Spleen (tissue), 11 donors: ENCODE data around the gene HEG1. TPM values are rescaled to one million over a fixed set of nuclear protein-coding genes. Genes with fewer than 3 reads are reported as not detected.

Source experiments
- DNase-seq: peaks from one replicate; pipeline ENCODE4 v3.0.0-alpha.2; 2020
- H3K27ac ChIP-seq, 8 donors: fragments of 200-600 bp; sonication (generic) in 7 of 8; 1 replicate in 4 of 8; 2 replicates in 4 of 8; pipeline versions ENCODE4 v1.5.0 to v1.8.0; 2016 to 2021; ENCODE audit warnings: inconsistent platforms in 4 of 8, mild to moderate bottlenecking in 4 of 8, moderate library complexity in 1 of 8
- H3K27me3 ChIP-seq, 7 donors: fragments of 200-600 bp; sonication (generic) in 6 of 7; replicated peaks in 1 of 7; 1 replicate in 4 of 7; 2 replicates in 3 of 7; pipeline versions ENCODE4 v1.5.0 to v1.8.0; 2016 to 2021; ENCODE audit warnings: inconsistent platforms in 3 of 7, mild to moderate bottlenecking in 1 of 7
- H3K36me3 ChIP-seq, 6 donors: fragments of 200-600 bp; sonication (generic) in 5 of 6; 1 replicate in 4 of 6; 2 replicates in 2 of 6; pipeline versions ENCODE4 v1.5.0 to v1.8.0; 2016 to 2021; ENCODE audit warnings: inconsistent platforms in 2 of 6
- H3K4me1 ChIP-seq, 6 donors: fragments of 200-600 bp; sonication (generic) in 5 of 6; 1 replicate in 3 of 6; 2 replicates in 3 of 6; pipeline versions ENCODE4 v1.5.0 to v1.8.0; 2016 to 2021; ENCODE audit warnings: inconsistent platforms in 3 of 6
- H3K4me3 ChIP-seq, 8 donors: fragments of 200-600 bp; sonication (generic) in 7 of 8; 1 replicate in 4 of 8; 2 replicates in 4 of 8; pipeline versions ENCODE4 v1.5.0 to v1.8.0; 2016 to 2021; ENCODE audit warnings: inconsistent platforms in 4 of 8, mild to moderate bottlenecking in 4 of 8, moderate library complexity in 2 of 8
- H3K9me3 ChIP-seq, 8 donors: fragments of 200-600 bp; sonication (generic) in 7 of 8; 1 replicate in 4 of 8; 2 replicates in 4 of 8; pipeline versions ENCODE4 v1.5.0 to v1.8.0; 2016 to 2021; ENCODE audit warnings: inconsistent platforms in 4 of 8
- POLR2A ChIP-seq, 3 donors: fragments of 450-650 bp; IDR thresholded peaks; one replicate each; pipeline ENCODE4 v1.5.1; 2017; ENCODE audit warnings: antibody characterized with exemption in 3 of 3, mild to moderate bottlenecking in 1 of 3
- POLR2AphosphoS5 ChIP-seq, 3 donors: sonication (generic); formaldehyde crosslinking; IDR thresholded peaks; one replicate each; pipeline ENCODE4 v1.5.1; 2017; ENCODE audit warnings: antibody characterized with exemption in 3 of 3
- WGBS, 5 donors: extraction: QIAGEN DNeasy Blood & Tissue Kit in 3 of 5; methylation state at CpG; one replicate each; pipeline versions ENCODE4 v1.1.5 to v1.1.7; 2013 to 2018; 5-methylcytosine and 5-hydroxymethylcytosine counted together
- intact Hi-C: fragments of 100-400 bp; cut with DNase I; formaldehyde crosslinking; loops from one replicate; pipeline ENCODE4 v1.15.0; 2023; ENCODE audit warnings: low total_unique reads
- polyA plus RNA-seq, 3 donors: library from polyadenylated mRNA; stranded (reverse); fragments of 200-250 nt; gene quantifications; one replicate each; pipeline ENCODE4 v1.2.1, GENCODE V29; 2013
- small RNA-seq, 4 donors: library from RNA; depleted of rRNA; stranded (forward); fragments of <200 nt; gene quantifications; one replicate each; pipeline ENCODE3, GENCODE V24; 2016
- total RNA-seq, 7 donors: library from RNA; depleted of rRNA in 3 of 7; stranded (reverse); fragments of >200 nt in 3 of 7; fragmentation: NEBNext Ultra II Directional in 4 of 7; extraction: Animal tissue kit (Norgen Biotek cat#: 25700) in 4 of 7; gene quantifications; one replicate each; pipeline versions ENCODE4 v1.1.0 to v1.2.1, GENCODE V29; 2016 to 2021
- TF ChIP-seq, protein P1 (sequence below), 11 experiments: fragments of 200-600 bp in 7 of 11; fragments of 450-650 bp in 4 of 11; sonication (generic) in 4 of 11; IDR thresholded peaks in 8 of 11; conservative IDR thresholded peaks in 3 of 11; 1 replicate in 7 of 11; 2 replicates in 4 of 11; pipeline versions ENCODE4 v1.4.0 to v1.8.0; 2016 to 2021; ENCODE audit warnings: antibody characterized with exemption in 11 of 11, inconsistent platforms in 4 of 11, mild to moderate bottlenecking in 1 of 11
- donor health status: healthy with polysubstance abuse.
- donor health status: DM: no; HTN: no; CAD: no; lungs with moderate emphysema.
- donor health status: DM: no; HTN: no; CAD: no.
- donor health status: Bipolar disorder and iron deficiency.
- donor health status: healthy.
- donor health status: DM: no; HTN: no; CAD: no.
- donor health status: DM: yes; HTN: yes; CAD: no.

Gene HEG1
- total and polyA plus RNA-seq, 10 donors, result 3.1 to 87.9 (median 64.7) TPM

DNA sequence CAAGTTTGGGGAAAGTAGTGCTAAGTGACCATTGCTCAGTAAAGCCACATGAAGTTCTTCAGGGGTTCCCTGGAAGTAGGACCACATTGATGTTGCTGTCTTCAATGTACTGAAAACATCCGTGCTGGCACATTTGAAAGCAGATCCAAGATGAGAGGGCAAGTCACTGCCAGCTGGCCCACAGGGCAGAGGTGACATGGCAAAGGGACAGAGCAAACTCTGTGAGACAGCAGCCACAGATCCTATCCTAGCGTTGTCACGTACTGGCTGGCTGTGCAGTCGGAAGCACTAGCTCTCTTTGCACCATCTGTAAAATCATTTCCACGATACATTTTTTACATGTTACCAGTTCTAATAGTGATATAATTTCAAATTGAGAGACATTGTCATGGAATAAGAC is 135.1 kb downstream of the HEG1 start:
- Histone ChIP-seq H3K9me3 (no peaks in the 10 kb centered on the region), H3K27me3 (no peaks in the 10 kb centered on the region), H3K4me1 (no peaks in the 10 kb centered on the region), H3K36me3 (no peaks in the 10 kb centered on the region), H3K27ac (no peak overlapping the region), H3K4me3 (no peak overlapping the region)
- 84 to 96% (median 91%) methylated on average over 5 of the region's 5 CpGs for whole genome bisulfite sequencing, 5 donors
- intact Hi-C loops, result loop anchor here (10.0 kb wide), 1 partner anchor 664 kb away; no protein-coding TSS in a partner anchor
- TF ChIP-seq, protein P1, sequence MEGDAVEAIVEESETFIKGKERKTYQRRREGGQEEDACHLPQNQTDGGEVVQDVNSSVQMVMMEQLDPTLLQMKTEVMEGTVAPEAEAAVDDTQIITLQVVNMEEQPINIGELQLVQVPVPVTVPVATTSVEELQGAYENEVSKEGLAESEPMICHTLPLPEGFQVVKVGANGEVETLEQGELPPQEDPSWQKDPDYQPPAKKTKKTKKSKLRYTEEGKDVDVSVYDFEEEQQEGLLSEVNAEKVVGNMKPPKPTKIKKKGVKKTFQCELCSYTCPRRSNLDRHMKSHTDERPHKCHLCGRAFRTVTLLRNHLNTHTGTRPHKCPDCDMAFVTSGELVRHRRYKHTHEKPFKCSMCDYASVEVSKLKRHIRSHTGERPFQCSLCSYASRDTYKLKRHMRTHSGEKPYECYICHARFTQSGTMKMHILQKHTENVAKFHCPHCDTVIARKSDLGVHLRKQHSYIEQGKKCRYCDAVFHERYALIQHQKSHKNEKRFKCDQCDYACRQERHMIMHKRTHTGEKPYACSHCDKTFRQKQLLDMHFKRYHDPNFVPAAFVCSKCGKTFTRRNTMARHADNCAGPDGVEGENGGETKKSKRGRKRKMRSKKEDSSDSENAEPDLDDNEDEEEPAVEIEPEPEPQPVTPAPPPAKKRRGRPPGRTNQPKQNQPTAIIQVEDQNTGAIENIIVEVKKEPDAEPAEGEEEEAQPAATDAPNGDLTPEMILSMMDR (IDR thresholded peaks at IDR 0.05 in 8 of 11, conservative IDR thresholded peaks at IDR 0.05 in 3 of 11), result no peak
- TF ChIP-seq POLR2A (IDR thresholded peaks at IDR 0.05) (no peak), POLR2AphosphoS5 (IDR thresholded peaks at IDR 0.05) (no peak)
- no peak for DNase-seq

DNA sequence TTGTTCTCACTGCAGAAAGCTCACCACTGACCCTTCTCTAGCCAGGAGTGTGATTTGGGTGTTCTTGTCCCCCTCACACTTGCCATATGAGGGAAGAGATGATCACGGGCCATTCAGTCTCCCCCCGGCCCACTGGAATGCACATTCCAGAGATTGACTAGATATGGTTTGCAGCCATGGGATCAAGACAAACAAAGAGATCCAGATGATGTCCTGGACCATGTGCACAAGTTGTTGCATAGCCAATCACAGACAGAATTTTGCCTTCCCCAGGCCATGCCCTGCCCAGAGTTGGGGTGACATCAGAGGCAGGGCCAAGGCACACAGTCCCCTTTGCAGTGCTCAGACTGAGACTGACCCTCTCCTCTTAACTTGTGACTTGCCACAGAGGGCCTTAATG is 136.0 kb downstream of the HEG1 start:
- H3K27me3 ChIP-seq, result no peaks in the 10 kb centered on the region
- 65 to 91% (median 86%) methylated on average over 2 of the region's 2 CpGs for WGBS, 5 donors
- no peaks in the 10 kb centered on the region for H3K9me3 ChIP-seq
- intact Hi-C loops, result loop anchor here (10.0 kb wide), 1 partner anchor 665 kb away; no protein-coding TSS in a partner anchor
- no peak overlapping the region for H3K4me3 ChIP-seq
- no peak for DNase-seq
- no peaks in the 10 kb centered on the region for H3K4me1 ChIP-seq
- no peak for TF ChIP-seq POLR2AphosphoS5 (IDR thresholded peaks at IDR 0.05)
- no peak for TF ChIP-seq POLR2A (IDR thresholded peaks at IDR 0.05)
- H3K27ac ChIP-seq, result no peak overlapping the region
- H3K36me3 ChIP-seq, result no peaks in the 10 kb centered on the region

DNA sequence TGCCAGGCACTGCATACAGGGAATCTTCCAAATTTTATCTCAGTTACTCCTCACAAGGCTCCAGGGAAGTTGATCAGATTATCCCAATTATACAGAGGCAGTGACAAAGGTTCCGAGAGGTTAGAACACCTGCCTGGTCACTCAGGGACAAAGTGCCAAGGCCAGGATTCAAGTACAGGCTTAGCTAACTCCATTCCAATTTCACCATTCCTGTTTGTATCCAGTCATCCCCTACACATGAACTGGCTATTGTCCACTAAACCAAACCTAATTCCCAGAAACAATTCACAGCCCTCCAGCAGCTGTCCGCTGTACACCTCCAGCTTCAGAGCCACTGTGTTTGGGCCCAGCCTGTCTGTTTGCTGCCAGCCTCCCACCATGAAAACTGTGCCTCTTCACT is 137.3 kb downstream of the HEG1 start:
- H3K4me1 ChIP-seq, result no peaks in the 10 kb centered on the region
- DNase-seq, result no peak
- intact Hi-C loops, result no loop called here
- no peak overlapping the region for H3K4me3 ChIP-seq
- TF ChIP-seq, protein P1 (IDR thresholded peaks at IDR 0.05 in 8 of 11, conservative IDR thresholded peaks at IDR 0.05 in 3 of 11), result no peak
- TF ChIP-seq POLR2A (IDR thresholded peaks at IDR 0.05) (no peak), POLR2AphosphoS5 (IDR thresholded peaks at IDR 0.05) (no peak)
- no peak overlapping the region for H3K27ac ChIP-seq
- 92 to 98% (median 94%) methylated on average over 2 of the region's 2 CpGs for WGBS, 5 donors
- H3K36me3 ChIP-seq, result no peaks in the 10 kb centered on the region
- H3K27me3 ChIP-seq, result no peaks in the 10 kb centered on the region
- H3K9me3 ChIP-seq, result no peaks in the 10 kb centered on the region

DNA sequence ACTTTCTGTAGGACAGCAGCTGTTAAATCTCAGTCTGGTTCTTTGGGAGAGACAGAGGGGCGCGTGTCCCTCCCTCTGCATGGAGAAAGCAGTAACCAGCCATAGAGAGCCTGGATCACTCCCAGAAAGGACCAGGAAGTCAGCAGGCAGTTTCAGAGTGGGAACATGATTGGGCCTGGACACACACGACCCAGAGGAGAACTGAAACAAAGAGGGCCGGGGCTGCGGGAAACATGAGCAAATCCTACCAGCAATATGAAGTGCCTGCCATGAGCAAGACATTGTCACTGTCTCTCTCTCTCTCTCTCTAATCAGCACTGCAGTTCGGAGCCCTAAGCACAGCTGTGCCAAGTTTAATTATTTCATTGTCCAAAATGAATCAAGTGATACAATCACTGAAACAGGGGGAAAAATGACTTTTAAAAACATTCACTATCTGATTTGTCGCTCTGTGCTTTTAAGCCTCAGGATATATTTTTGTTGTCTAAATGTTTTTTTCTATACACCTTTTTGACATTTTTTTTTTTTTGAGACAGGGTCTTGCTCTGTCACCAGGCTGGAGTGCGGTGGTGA is 138.9 kb downstream of the HEG1 start:
- H3K4me3 ChIP-seq, result no peak overlapping the region
- DNase-seq, result no peak
- no peaks in the 10 kb centered on the region for H3K9me3 ChIP-seq
- H3K4me1 ChIP-seq, result no peaks in the 10 kb centered on the region
- intact Hi-C loops, result no loop called here
- no peaks in the 10 kb centered on the region for H3K27me3 ChIP-seq
- WGBS, 5 donors, result 60 to 77% (median 69%) methylated on average over 8 of the region's 8 CpGs
- no peak overlapping the region for H3K27ac ChIP-seq
- TF ChIP-seq, protein P1 (IDR thresholded peaks at IDR 0.05 in 8 of 11, conservative IDR thresholded peaks at IDR 0.05 in 3 of 11), result no peak
- TF ChIP-seq POLR2AphosphoS5 (IDR thresholded peaks at IDR 0.05) (no peak), POLR2A (IDR thresholded peaks at IDR 0.05) (no peak)
- H3K36me3 ChIP-seq, result no peaks in the 10 kb centered on the region

Small RNAs within 50 kb of the gene (small RNA-seq; reads per million reads assigned to genes)
- gene RNA5SP137, result 0 reads per million in 4 donors

Other genes starting within 250 kb of the HEG1 start
- gene ITGB5, start 168.6 kb downstream of the HEG1 start, total RNA-seq, result 100 to 1,000 TPM in 5 of 7 donors, 10 to 100 TPM in 2; 71.9 to 227 (median 126) TPM
- gene ITGB5, start 168.6 kb downstream of the HEG1 start, polyA plus RNA-seq, result 10 to 100 TPM in 1 of 3 donors, 1 to 10 TPM in 2; 7.4 to 14.8 (median 9.8) TPM
- under 1 TPM in 3 of 7 donors, not detected in 4; 0.11 to 0.93 (median 0.27) TPM for gene MUC13, start 121.2 kb downstream of the HEG1 start, total RNA-seq
- gene MUC13, start 121.2 kb downstream of the HEG1 start, polyA plus RNA-seq, result under 1 TPM; 0.06 to 0.22 (median 0.07) TPM
- 1 to 10 TPM in 6 of 7 donors, under 1 TPM in 1; 0.68 to 2.8 (median 1.6) TPM for gene SLC12A8, start 156.8 kb upstream of the HEG1 start, total RNA-seq
- gene SLC12A8, start 156.8 kb upstream of the HEG1 start, polyA plus RNA-seq, result under 1 TPM; 0.32 to 0.39 (median 0.35) TPM